ENCODE data around the gene MUC12.

Gene MUC12

DNA sequence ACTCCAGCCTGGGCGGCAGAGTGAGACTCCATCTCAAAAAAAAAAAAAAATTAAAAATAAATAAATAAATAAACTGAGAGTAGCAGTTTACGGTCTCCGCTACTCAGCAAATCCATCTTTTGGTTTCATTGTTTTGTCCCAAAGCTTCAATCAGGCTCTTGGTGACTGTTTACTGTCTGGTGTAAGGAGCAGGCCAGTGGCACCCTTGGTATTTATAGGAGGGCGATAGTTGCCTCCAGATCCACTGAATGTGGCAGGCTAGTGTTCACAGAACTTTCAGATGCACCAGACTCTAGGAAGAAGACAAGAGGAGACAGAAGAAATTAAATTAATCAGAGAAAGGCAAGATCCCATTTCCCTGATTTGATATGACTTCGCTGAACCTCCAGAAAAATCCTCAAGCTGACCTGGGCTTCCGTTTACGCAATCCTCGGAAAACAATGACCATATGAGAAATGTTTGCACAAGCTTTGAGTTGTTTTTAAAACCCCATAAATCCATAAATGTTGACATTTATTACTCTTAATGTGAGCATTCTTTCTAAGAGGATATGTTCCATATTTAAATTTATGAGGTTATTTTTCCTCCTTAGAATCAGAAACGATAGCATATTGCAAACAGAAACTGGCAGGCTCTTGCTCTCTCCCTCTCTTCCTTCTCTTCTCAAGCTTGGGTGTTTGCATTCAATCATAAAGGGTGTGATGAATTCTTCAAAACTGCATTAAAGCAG is 27.2 kb upstream of the MUC12 start:
- no peak overlapping the region for H3K27ac ChIP-seq
- H3K4me3 ChIP-seq (ENCODE audit: low read depth, low read length) = no peak overlapping the region
- DNase-seq = no peak
- H3K36me3 ChIP-seq = no peaks in the 10 kb centered on the region
- peaks cover 50% of the 10 kb centered on the region for H3K27me3 ChIP-seq (ENCODE audit: insufficient read depth, low read depth, severe bottlenecking)
- TF ChIP-seq, protein P1, sequence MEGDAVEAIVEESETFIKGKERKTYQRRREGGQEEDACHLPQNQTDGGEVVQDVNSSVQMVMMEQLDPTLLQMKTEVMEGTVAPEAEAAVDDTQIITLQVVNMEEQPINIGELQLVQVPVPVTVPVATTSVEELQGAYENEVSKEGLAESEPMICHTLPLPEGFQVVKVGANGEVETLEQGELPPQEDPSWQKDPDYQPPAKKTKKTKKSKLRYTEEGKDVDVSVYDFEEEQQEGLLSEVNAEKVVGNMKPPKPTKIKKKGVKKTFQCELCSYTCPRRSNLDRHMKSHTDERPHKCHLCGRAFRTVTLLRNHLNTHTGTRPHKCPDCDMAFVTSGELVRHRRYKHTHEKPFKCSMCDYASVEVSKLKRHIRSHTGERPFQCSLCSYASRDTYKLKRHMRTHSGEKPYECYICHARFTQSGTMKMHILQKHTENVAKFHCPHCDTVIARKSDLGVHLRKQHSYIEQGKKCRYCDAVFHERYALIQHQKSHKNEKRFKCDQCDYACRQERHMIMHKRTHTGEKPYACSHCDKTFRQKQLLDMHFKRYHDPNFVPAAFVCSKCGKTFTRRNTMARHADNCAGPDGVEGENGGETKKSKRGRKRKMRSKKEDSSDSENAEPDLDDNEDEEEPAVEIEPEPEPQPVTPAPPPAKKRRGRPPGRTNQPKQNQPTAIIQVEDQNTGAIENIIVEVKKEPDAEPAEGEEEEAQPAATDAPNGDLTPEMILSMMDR (IDR thresholded peaks at IDR 0.05; ENCODE audit: low read depth, low read length) = no peak
- H3K9me3 ChIP-seq (ENCODE audit: severe bottlenecking) = peaks cover 7% of the 10 kb centered on the region

DNA sequence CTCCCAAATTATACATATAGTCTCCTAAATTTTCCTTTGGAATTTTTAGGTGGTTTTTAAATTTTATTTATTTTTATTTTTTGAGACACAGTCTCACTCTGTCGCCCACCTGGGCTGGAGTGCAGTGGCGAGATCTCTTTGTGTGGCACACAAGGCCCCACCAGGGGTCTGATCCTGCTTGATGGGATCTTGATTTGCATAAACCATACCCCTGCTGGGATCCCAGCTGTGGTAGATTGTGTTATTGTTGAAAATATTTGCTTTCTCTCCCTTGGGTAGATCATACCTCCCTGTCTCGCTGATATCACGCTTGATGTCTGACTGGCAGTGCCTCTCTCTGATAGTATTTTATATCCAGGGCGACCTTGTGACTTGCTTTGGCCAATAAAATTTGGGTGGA is 25.7 kb upstream of the MUC12 start:
- H3K36me3 ChIP-seq = no peaks in the 10 kb centered on the region
- H3K4me3 ChIP-seq (ENCODE audit: low read depth, low read length) = no peak overlapping the region
- H3K9me3 ChIP-seq (ENCODE audit: severe bottlenecking) = peaks cover 4% of the 10 kb centered on the region
- H3K27me3 ChIP-seq (ENCODE audit: insufficient read depth, low read depth, severe bottlenecking) = peaks cover 49% of the 10 kb centered on the region
- H3K27ac ChIP-seq = no peak overlapping the region
- no peak for DNase-seq
- TF ChIP-seq, protein P1 (IDR thresholded peaks at IDR 0.05; ENCODE audit: low read depth, low read length) = no peak

- H3K36me3 ChIP-seq = no peaks in the 10 kb centered on the region
- peaks cover 52% of the 10 kb centered on the region for H3K27me3 ChIP-seq (ENCODE audit: insufficient read depth, low read depth, severe bottlenecking)
- H3K27ac ChIP-seq = no peak overlapping the region
- H3K4me3 ChIP-seq (ENCODE audit: low read depth, low read length) = no peak overlapping the region
- H3K9me3 ChIP-seq (ENCODE audit: severe bottlenecking) = peaks cover 4% of the 10 kb centered on the region
- DNase-seq = no peak
- TF ChIP-seq, protein P1 (IDR thresholded peaks at IDR 0.05; ENCODE audit: low read depth, low read length) = no peak
These were observed 25.2 kb upstream of the MUC12 start for GRCh38 chr7:100944138-100944537.

- H3K9me3 ChIP-seq (ENCODE audit: severe bottlenecking) = no peaks in the 10 kb centered on the region
- H3K4me3 ChIP-seq (ENCODE audit: low read depth, low read length) = no peak overlapping the region
- no peaks in the 10 kb centered on the region for H3K36me3 ChIP-seq
- no peak for DNase-seq
- no peak overlapping the region for H3K27ac ChIP-seq
- TF ChIP-seq, protein P1 (IDR thresholded peaks at IDR 0.05; ENCODE audit: low read depth, low read length) = no peak
- peaks cover 71% of the 10 kb centered on the region for H3K27me3 ChIP-seq (ENCODE audit: insufficient read depth, low read depth, severe bottlenecking)
These were observed 23.3 kb upstream of the MUC12 start for GRCh38 chr7:100946111-100946510.

- no peak for DNase-seq
- TF ChIP-seq, protein P1 (IDR thresholded peaks at IDR 0.05; ENCODE audit: low read depth, low read length) = no peak
- no peaks in the 10 kb centered on the region for H3K9me3 ChIP-seq (ENCODE audit: severe bottlenecking)
- H3K4me3 ChIP-seq (ENCODE audit: low read depth, low read length) = no peak overlapping the region
- no peak overlapping the region for H3K27ac ChIP-seq
- H3K27me3 ChIP-seq (ENCODE audit: insufficient read depth, low read depth, severe bottlenecking) = peaks cover 73% of the 10 kb centered on the region
- no peaks in the 10 kb centered on the region for H3K36me3 ChIP-seq
These were observed 22.5 kb upstream of the MUC12 start for GRCh38 chr7:100946766-100947365.
